Retinal pigment epithelial cell (primary cell): ENCODE measurements around the gene TMEM198.

Experiments
- DNase-seq: peaks from one replicate; pipeline ENCODE4 v3.0.0-alpha.2; 2010; ENCODE audit warnings: low read depth
- H3K4me3 ChIP-seq: 2 replicates; pipeline ENCODE4 v1.5.1; 2011; ENCODE audit warnings: mild to moderate bottlenecking, low read length, control low read depth, moderate library complexity
- CTCF ChIP-seq: conservative IDR thresholded peaks from 2 replicates; pipeline ENCODE4 v1.5.1; 2011; ENCODE audit warnings: low read depth, low read length, control low read depth, inconsistent platforms

The TMEM198 gene

GRCh38 chr2:219502618-219503017 is 41.2 kb upstream of the TMEM198 start:
- no peak for TF ChIP-seq CTCF
- DNase-seq = no peak
- H3K4me3 ChIP-seq = no peak overlapping the region

- DNase-seq = no peak
- no peak overlapping the region for H3K4me3 ChIP-seq
- TF ChIP-seq CTCF = no peak
Measured at GRCh38 chr2:219505585-219505984, 38.2 kb upstream of the TMEM198 start.

GRCh38 chr2:219506153-219506801 is 37.6 kb upstream of the TMEM198 start:
- no peak for DNase-seq
- H3K4me3 ChIP-seq = no peak overlapping the region
- TF ChIP-seq CTCF = no peak

DNA sequence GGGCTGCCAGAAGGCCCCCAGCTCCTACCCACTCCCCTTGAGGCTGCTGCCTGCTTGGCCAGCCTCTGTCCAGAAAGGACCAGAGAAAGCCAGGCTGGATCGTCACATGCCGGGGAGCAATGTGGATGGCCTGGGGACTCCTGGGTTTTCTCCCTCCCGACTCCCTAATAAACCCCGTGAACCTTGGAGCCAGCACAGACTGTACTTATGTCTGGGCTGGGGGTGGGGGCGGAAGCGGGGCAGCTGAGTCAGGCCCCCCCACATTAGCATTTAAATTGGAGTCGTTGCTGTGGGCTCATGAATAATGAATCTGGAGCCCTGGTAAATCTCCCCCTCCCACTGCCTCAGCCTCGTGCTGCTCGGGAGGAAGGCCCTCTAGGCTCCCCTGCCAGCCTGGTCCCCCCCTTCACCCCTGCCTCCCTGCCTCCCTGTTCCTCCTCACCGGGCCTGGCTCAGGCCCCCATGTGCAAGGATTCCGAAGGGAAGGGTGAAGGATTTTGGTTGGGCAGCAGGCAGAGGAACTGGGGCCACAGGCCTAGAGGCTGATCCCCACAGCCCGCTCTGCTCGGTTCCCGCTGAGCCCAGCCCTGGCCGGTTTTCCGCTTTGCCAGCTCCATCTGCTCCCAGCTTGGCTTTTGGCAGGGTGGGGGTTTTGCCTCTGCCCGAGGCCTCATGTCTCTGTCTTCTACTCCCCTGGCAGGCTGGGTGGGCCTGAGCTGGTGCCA is 36.9 kb upstream of the TMEM198 start:
- no peak for TF ChIP-seq CTCF
- no peak for DNase-seq
- H3K4me3 ChIP-seq = no peak overlapping the region

GRCh38 chr2:219507581-219508443 is 36.0 kb upstream of the TMEM198 start:
- no peak for DNase-seq
- TF ChIP-seq CTCF = no peak
- H3K4me3 ChIP-seq = no peak overlapping the region

DNA sequence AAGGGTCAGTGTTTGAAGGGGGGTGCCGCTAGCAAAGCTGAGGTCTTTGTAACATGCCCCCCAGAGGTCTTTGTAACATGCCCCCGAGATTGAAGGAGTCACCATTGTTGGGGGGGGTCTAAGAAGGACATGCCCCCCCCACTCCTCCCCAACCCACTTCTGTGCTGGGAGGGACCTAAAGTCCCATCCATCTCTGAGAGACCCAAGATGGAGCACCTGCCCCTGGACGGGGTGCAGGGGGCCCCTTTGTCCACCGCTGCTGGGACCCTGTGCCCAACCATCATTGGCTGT is 35.4 kb upstream of the TMEM198 start:
- no peak overlapping the region for H3K4me3 ChIP-seq
- no peak for TF ChIP-seq CTCF
- no peak for DNase-seq
